IMR-90 (cell line): ENCODE results near the gene GRM4. TPM values are rescaled to one million over a fixed set of nuclear protein-coding genes. Genes with fewer than 3 reads are reported as not detected.

Source experiments
- ATAC-seq: fragments of 200-7000 bp; cut with Tn5 transposase; 2 replicates; pipeline ENCODE4 v1.9.1; 2020; ENCODE audit warnings: low read depth, mild to moderate bottlenecking, moderate library complexity
- BruUV-seq: library from RNA; stranded (reverse); fragments of 400-500 nt; replicated peaks from 2 replicates; lab custom pipeline; 2021; lab: Mats Ljungman, UMichigan
- CTCF ChIA-PET: fragments of 300-600 bp; formaldehyde crosslinking; extraction: SDS; loops from one replicate; lab custom pipeline; 2021; ENCODE audit warnings: antibody characterized with exemption; lab: Yijun Ruan, JAX
- POLR2A ChIA-PET: fragments of 300-600 bp; sonication (Branson Sonifier 250); formaldehyde crosslinking; loops from one replicate; lab custom pipeline; 2022; ENCODE audit warnings: antibody characterized with exemption; ENCODE audit not compliant: unreplicated experiment; lab: Charles Lee
- DNase-seq: peaks from one replicate; pipeline ENCODE4 v3.0.0; 2013
- H2AFZ ChIP-seq: replicated peaks from 2 replicates; pipeline ENCODE3; 2013; ENCODE audit warnings: low read length, mild to moderate bottlenecking; ENCODE audit not compliant: poor library complexity
- H2AK5ac ChIP-seq: 2 replicates; pipeline ENCODE4 v1.6.1; 2013; ENCODE audit warnings: low read depth, low read length, inconsistent platforms
- H2AK9ac ChIP-seq: replicated peaks from 2 replicates; pipeline ENCODE3; 2013; ENCODE audit warnings: mild to moderate bottlenecking, low read depth, low read length, moderate library complexity; ENCODE audit not compliant: poor library complexity
- H2BK120ac ChIP-seq: 2 replicates; pipeline ENCODE4 v1.6.1; 2013; ENCODE audit warnings: low read depth, low read length, inconsistent platforms
- H2BK15ac ChIP-seq: 3 replicates; pipeline ENCODE4 v1.6.1; 2013; ENCODE audit warnings: low read depth, low read length, inconsistent platforms
- H2BK20ac ChIP-seq: 2 replicates; pipeline ENCODE4 v1.6.1; 2013; ENCODE audit warnings: low read depth, mild to moderate bottlenecking, inconsistent platforms, low read length, moderate library complexity
- H2BK5ac ChIP-seq: 2 replicates; pipeline ENCODE4 v1.6.1; 2013; ENCODE audit warnings: mild to moderate bottlenecking, low read depth, low read length, inconsistent platforms; ENCODE audit not compliant: poor library complexity, severe bottlenecking
- H3K14ac ChIP-seq: replicated peaks from 2 replicates; pipeline ENCODE4 v1.6.1; 2013; ENCODE audit warnings: low read depth, low read length, inconsistent platforms
- H3K18ac ChIP-seq: 2 replicates; pipeline ENCODE4 v1.6.1; 2013; ENCODE audit warnings: low read depth, low read length, control low read depth
- H3K23ac ChIP-seq: 2 replicates; pipeline ENCODE4 v1.6.1; 2013; ENCODE audit warnings: low read depth, low read length, inconsistent platforms
- H3K27ac ChIP-seq: 2 replicates; pipeline ENCODE4 v1.5.1; 2013; ENCODE audit warnings: mild to moderate bottlenecking, control low read depth, low read length; ENCODE audit not compliant: insufficient read depth
- H3K27me3 ChIP-seq: 2 replicates; pipeline ENCODE4 v1.6.1; 2013; ENCODE audit warnings: low read length; ENCODE audit not compliant: control insufficient read depth, insufficient read depth
- H3K36me3 ChIP-seq: 2 replicates; pipeline ENCODE4 v1.6.1; 2013; ENCODE audit warnings: low read length, mixed read lengths; ENCODE audit not compliant: control insufficient read depth, insufficient read depth
- H3K4ac ChIP-seq: 2 replicates; pipeline ENCODE4 v1.6.1; 2013; ENCODE audit warnings: low read depth, low read length, inconsistent platforms
- H3K4me1 ChIP-seq: 2 replicates; pipeline ENCODE4 v1.6.1; 2013; ENCODE audit warnings: low read length, mixed read lengths; ENCODE audit not compliant: control insufficient read depth, insufficient read depth
- H3K4me2 ChIP-seq: 2 replicates; pipeline ENCODE4 v1.6.1; 2013; ENCODE audit warnings: low read depth, mild to moderate bottlenecking, control low read depth, low read length, moderate library complexity
- H3K4me3 ChIP-seq: 2 replicates; pipeline ENCODE4 v1.5.1; 2013; ENCODE audit warnings: low read depth, mild to moderate bottlenecking, control low read depth, low read length, moderate library complexity; ENCODE audit not compliant: insufficient read depth
- H3K56ac ChIP-seq: 2 replicates; pipeline ENCODE4 v1.6.1; 2013; ENCODE audit warnings: low read length, inconsistent platforms; ENCODE audit not compliant: insufficient read depth; ENCODE audit errors: extremely low read depth
- H3K79me1 ChIP-seq, 2 experiments: 2 replicates each; pipeline ENCODE4 v1.6.1; 2013; ENCODE audit warnings: low read length in 2 of 2, inconsistent platforms in 1 of 2, low read depth in 1 of 2
- H3K9ac ChIP-seq: 2 replicates; pipeline ENCODE4 v1.6.1; 2013; ENCODE audit warnings: low read depth, low read length, control low read depth
- H3K9me1 ChIP-seq: 2 replicates; pipeline ENCODE4 v1.6.1; 2013; ENCODE audit warnings: low read length, inconsistent platforms; ENCODE audit not compliant: insufficient read depth
- H3K9me3 ChIP-seq: 2 replicates; pipeline ENCODE4 v1.6.1; 2013; ENCODE audit warnings: low read length; ENCODE audit not compliant: control insufficient read depth, insufficient read depth
- H4K20me1 ChIP-seq: 2 replicates; pipeline ENCODE4 v1.6.1; 2013; ENCODE audit warnings: low read length, inconsistent platforms; ENCODE audit not compliant: insufficient read depth
- H4K5ac ChIP-seq: 2 replicates; pipeline ENCODE4 v1.6.1; 2013; ENCODE audit warnings: mild to moderate bottlenecking, low read depth, low read length, control low read depth
- H4K8ac ChIP-seq, 2 experiments: 2 replicates each; pipeline ENCODE4 v1.6.1; 2013; ENCODE audit warnings: low read depth in 2 of 2, low read length in 2 of 2, control low read depth in 1 of 2, inconsistent platforms in 1 of 2
- H4K91ac ChIP-seq: 2 replicates; pipeline ENCODE4 v1.6.1; 2013; ENCODE audit warnings: low read depth, low read length, inconsistent platforms; ENCODE audit not compliant: insufficient read depth
- BHLHE40 ChIP-seq: fragments of 150-350 bp; IDR thresholded peaks from 2 replicates; pipeline ENCODE4 v1.6.1; 2016; ENCODE audit warnings: mild to moderate bottlenecking, low read depth, low read length
- CEBPB ChIP-seq: IDR thresholded peaks from 2 replicates; pipeline ENCODE4 v1.6.1; 2012; ENCODE audit warnings: low read depth, low read length, improper control_type of control experiment
- CHD1 ChIP-seq: IDR thresholded peaks from 2 replicates; pipeline ENCODE4 v1.6.1; 2012; ENCODE audit warnings: low read depth, low read length, improper control_type of control experiment
- CTCF ChIP-seq: conservative IDR thresholded peaks from 2 replicates; pipeline ENCODE4 v1.5.1; 2012; ENCODE audit warnings: mild to moderate bottlenecking, low read depth, low read length, improper control_type of control experiment
- ELK1 ChIP-seq: fragments of 150-350 bp; IDR thresholded peaks from 2 replicates; pipeline ENCODE4 v1.6.1; 2016; ENCODE audit warnings: low read depth, mild to moderate bottlenecking, low read length, moderate library complexity, borderline replicate concordance
- FOS ChIP-seq: fragments of 150-350 bp; IDR thresholded peaks from 2 replicates; pipeline ENCODE4 v1.6.1; 2016; ENCODE audit warnings: low read depth, low read length
- MAFK ChIP-seq: IDR thresholded peaks from 2 replicates; pipeline ENCODE4 v1.6.1; 2012; ENCODE audit warnings: low read depth, low read length, improper control_type of control experiment
- MAZ ChIP-seq: IDR thresholded peaks from 2 replicates; pipeline ENCODE4 v1.6.1; 2012; ENCODE audit warnings: low read depth, mild to moderate bottlenecking, low read length, improper control_type of control experiment, moderate library complexity, borderline replicate concordance
- MXI1 ChIP-seq: IDR thresholded peaks from 2 replicates; pipeline ENCODE4 v1.6.1; 2012; ENCODE audit warnings: low read depth, mild to moderate bottlenecking, low read length, moderate library complexity, borderline replicate concordance
- NFE2L2 ChIP-seq: fragments of 150-350 bp; IDR thresholded peaks from 2 replicates; pipeline ENCODE4 v1.6.1; 2016; ENCODE audit warnings: low read depth, mild to moderate bottlenecking, low read length
- POLR2A ChIP-seq: IDR thresholded peaks from 2 replicates; pipeline ENCODE4 v1.6.1; 2012; ENCODE audit warnings: mild to moderate bottlenecking, low read depth, low read length
- RAD21 ChIP-seq: IDR thresholded peaks from 2 replicates; pipeline ENCODE4 v1.6.1; 2012; ENCODE audit warnings: low read length, improper control_type of control experiment
- RCOR1 ChIP-seq: IDR thresholded peaks from 2 replicates; pipeline ENCODE4 v1.6.1; 2012; ENCODE audit warnings: mild to moderate bottlenecking, low read length, improper control_type of control experiment; ENCODE audit not compliant: insufficient replicate concordance
- RFX5 ChIP-seq: IDR thresholded peaks from 2 replicates; pipeline ENCODE4 v1.8.0; 2012; ENCODE audit warnings: low read depth, mild to moderate bottlenecking, low read length, moderate library complexity
- SMC3 ChIP-seq: fragments of 150-350 bp; IDR thresholded peaks from 2 replicates; pipeline ENCODE4 v1.6.1; 2016; ENCODE audit warnings: low read depth, mild to moderate bottlenecking, antibody characterized with exemption, low read length, moderate library complexity
- WGBS, 2 experiments: methylation state at CpG; one replicate each; pipeline versions ENCODE4 v1.1.5 to v1.1.7; 2013; ENCODE audit warnings: missing lambda C conversion rate in 2 of 2; ENCODE audit not compliant: insufficient read length in 1 of 2; ENCODE audit errors: extremely low coverage in 2 of 2; 5-methylcytosine and 5-hydroxymethylcytosine counted together
- dilution Hi-C: fragments of 300-500 bp; cut with HindIII; formaldehyde crosslinking; loops from one replicate; pipeline ENCODE4 v1.14.3; 2018; ENCODE audit warnings: low sequenced_read_pairs; ENCODE audit not compliant: unreplicated experiment
- in situ Hi-C: fragments of 300-500 bp; cut with MboI; formaldehyde crosslinking; loops from 3 replicates; pipeline ENCODE4 v1.14.3; 2019; ENCODE audit warnings: low sequenced_read_pairs, inconsistent platforms, mixed read lengths
- intact Hi-C: fragments of 100-400 bp; cut with micrococcal nuclease; formaldehyde crosslinking; loops from 2 replicates; pipeline ENCODE4 v1.10.0; 2022
- polyA plus RNA-seq, 3 experiments: library from polyadenylated mRNA; depleted of rRNA; stranded (reverse); fragments of >200 nt; gene quantifications; 2 replicates each; pipeline ENCODE4 v1.2.3, GENCODE V29; 2012; ENCODE audit warnings: low replicate concordance in 1 of 3
- total RNA-seq: library from RNA; depleted of rRNA; stranded (reverse); fragments of >200 nt; gene quantifications from 2 replicates; pipeline ENCODE4 v1.2.3, GENCODE V29; 2012
- TF ChIP-seq, protein P1 (sequence below): fragments of 150-350 bp; IDR thresholded peaks from 2 replicates; pipeline ENCODE4 v1.6.1; 2017; ENCODE audit warnings: mild to moderate bottlenecking, antibody characterized with exemption, low read length, low read depth

Gene GRM4
- total and polyA plus RNA-seq, 2 of the 4 experiments (the other 2 are of a cell fraction): 0.02 TPM; not detected in 1

GRCh38 chr6:34073540-34073939, 72.3 kb downstream of the GRM4 start:
- Histone ChIP-seq H4K20me1 (no peaks in the 10 kb centered on the region), H3K4me2 (no peak overlapping the region), H3K27me3 (peaks cover 27% of the 10 kb centered on the region; the same call in 1 of the 2 replicates), H3K27ac (no peak overlapping the region), H3K4me1 (no peaks in the 10 kb centered on the region), H2AK9ac (no peak overlapping the region), H2BK5ac (no peak overlapping the region), H3K4me3 (no peak overlapping the region), H4K91ac (no peak overlapping the region), H2BK15ac (no peak overlapping the region), H3K9me3 (no peaks in the 10 kb centered on the region), H3K9me1 (peaks cover 10% of the 10 kb centered on the region), H3K4ac (no peak overlapping the region), H3K36me3 (no peaks in the 10 kb centered on the region), H2BK20ac (no peak overlapping the region), H4K5ac (no peak overlapping the region), H2AFZ (no peak overlapping the region), H2AK5ac (no peak overlapping the region), H2BK120ac (no peak overlapping the region), H3K18ac (no peak overlapping the region), H3K56ac (no peak overlapping the region), H4K8ac (no peak overlapping the region), H3K14ac (no peak overlapping the region), H3K9ac (no peak overlapping the region), H3K23ac (no peak overlapping the region), H3K79me1 (no peaks in the 10 kb centered on the region)
- CTCF ChIA-PET: no interaction called here
- ATAC-seq (no peak), DNase-seq (no peak)
- no peak for TF ChIP-seq BHLHE40
- TF ChIP-seq SMC3: no peak
- TF ChIP-seq MXI1: no peak
- TF ChIP-seq RFX5: no peak
- TF ChIP-seq CEBPB: no peak
- TF ChIP-seq MAZ: no peak
- TF ChIP-seq, protein P1, sequence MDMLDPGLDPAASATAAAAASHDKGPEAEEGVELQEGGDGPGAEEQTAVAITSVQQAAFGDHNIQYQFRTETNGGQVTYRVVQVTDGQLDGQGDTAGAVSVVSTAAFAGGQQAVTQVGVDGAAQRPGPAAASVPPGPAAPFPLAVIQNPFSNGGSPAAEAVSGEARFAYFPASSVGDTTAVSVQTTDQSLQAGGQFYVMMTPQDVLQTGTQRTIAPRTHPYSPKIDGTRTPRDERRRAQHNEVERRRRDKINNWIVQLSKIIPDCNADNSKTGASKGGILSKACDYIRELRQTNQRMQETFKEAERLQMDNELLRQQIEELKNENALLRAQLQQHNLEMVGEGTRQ: no peak
- TF ChIP-seq MAFK: no peak
- no peak for TF ChIP-seq ELK1
- TF ChIP-seq FOS: no peak
- no peak for TF ChIP-seq CTCF
- no peak for TF ChIP-seq RAD21
- TF ChIP-seq POLR2A: no peak
- no peak for TF ChIP-seq RCOR1
- no peak for TF ChIP-seq CHD1
- no peak for TF ChIP-seq NFE2L2
- intact Hi-C loops (no loop called here), in situ Hi-C loops (no loop called here), dilution Hi-C loops (no loop called here)
- WGBS, 2 experiments: 56% methylated on average over 4 of the region's 7 CpGs; no CpG with 5 or more reads in 1 of the 2 experiments
- BruUV-seq: no TSS peak
- POLR2A ChIA-PET: no interaction called here
